Effector CD4-positive, alpha-beta T cell (primary cell): ENCODE results near the gene PADI4.
"Not testable (repeated sequence)": the region's sequence is repeated elsewhere in the genome, so short reads cannot be mapped to it uniquely, and the experiment has no call there.

ENCODE experiments used
- DNase-seq: peaks from one replicate; pipeline ENCODE4 v3.0.0-alpha.2; 2020

PADI4 gene

DNA sequence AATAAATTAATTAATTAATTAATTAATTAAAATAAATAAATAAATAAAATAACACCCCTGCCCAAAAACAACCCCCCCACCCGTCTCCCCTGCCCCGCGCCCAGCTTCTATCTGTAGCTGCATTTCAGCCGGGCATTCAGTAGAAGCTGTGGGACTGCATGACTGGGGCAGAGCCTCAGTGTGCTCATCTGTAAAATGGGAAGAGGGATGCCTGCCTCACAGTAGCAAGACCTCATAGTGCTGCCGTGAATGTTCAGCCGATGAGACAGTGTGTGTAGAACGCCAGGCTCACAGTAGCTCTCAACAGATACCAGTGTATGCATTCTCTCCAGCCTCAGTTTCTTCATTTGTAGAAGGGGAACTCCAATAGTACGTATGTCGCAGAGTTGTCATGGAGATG lies 8.7 kb downstream of the PADI4 start:
- no peak for DNase-seq

DNA sequence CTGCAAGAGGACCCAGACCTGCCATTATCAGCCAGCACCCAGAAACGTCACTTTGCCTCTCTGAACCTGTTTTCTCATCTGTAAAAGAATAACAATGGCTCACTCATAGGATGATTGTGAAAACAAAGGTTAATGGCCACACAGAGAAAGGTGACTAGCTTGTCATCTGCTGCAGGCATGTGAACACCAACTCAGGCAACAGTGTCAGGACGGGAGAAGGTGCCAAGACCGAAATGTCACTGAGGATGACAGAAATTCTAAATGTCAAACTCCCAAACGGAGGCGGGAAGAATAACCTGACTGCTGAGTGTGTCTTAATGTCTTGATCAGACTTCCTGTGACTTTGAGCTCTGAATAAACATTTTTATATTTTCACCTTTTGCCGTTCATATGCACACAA lies 10.3 kb downstream of the PADI4 start:
- no peak for DNase-seq

DNA sequence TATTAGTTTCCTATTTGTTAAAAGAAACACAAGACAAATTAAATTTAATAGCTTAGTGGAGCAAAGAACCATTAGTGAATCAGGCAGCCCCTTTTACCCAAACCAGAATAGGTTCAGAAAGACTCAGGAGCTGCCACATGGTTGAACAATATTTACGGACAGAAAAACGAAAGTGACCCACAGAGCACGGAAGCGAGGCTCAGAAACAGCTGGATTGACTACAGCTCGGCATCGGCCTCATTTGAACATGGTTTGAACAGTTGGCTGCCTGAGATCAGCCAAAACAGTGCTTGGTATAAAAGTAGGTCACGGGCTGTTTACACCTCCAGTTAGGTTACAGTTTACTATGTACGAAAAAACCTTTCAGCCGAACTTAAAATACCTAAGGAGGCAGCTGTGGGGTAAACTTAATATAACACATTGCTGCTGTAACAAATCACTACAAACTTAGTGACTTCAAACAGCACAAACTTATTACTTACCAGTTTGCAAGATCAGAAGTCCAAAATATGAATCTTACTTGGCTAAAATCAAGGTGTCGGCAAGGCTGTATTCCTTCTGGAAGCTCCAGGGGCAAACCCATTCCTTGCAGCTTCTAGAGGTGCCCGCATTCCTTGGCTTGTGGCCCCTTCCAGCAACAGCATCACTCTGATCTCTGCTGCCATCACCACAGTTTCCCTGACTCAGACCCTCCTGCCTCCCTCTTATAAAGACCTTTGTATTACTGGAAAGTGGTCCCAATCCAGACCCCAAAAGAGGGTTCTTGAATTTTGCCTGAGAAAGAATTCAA lies 11.8 kb downstream of the PADI4 start:
- DNase-seq: no peak

DNA sequence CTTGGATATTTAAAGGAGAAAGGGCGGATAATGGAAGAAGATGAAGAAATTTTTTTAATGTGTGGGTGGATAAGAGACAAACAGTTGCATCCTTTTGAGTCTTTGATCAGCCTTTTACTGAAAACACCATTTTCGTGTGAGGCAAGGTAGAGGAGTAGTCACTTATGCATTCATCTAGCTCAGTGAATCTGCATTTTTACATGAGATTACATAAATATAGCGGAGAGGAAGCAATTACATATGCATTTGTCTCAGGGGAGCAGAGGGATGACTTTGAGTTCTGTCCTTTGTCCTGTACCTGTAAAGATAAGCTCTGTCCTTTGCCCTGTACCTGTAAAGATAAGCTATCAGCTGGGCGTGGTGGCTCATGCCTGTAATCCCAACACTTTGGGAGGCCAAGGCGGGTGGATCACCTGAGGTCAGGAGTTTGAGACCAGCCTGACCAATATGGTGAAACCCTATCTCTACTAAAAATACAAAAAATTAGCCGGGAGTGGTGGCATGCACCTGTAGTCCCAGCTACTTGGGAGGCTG lies 13.9 kb downstream of the PADI4 start:
- DNase-seq: not testable (repeated sequence)

DNA sequence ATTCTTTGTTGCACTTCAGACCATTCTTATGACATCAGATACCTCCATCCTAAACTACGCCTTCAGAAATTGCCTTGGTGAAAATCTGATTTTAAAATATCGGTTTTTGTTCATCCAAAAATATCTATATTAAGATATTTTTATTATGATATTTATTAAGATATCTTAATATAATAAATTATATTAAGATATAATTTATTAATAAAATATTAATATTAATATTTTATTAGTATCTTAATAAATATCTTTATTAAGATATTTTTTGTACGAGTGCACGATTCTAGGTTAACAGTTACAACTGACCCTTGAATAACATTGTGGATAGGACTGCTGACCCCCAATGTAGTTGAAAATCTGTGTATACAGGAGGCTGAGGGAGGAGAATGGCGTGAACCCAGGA lies 20.9 kb downstream of the PADI4 start:
- no peak for DNase-seq

DNA sequence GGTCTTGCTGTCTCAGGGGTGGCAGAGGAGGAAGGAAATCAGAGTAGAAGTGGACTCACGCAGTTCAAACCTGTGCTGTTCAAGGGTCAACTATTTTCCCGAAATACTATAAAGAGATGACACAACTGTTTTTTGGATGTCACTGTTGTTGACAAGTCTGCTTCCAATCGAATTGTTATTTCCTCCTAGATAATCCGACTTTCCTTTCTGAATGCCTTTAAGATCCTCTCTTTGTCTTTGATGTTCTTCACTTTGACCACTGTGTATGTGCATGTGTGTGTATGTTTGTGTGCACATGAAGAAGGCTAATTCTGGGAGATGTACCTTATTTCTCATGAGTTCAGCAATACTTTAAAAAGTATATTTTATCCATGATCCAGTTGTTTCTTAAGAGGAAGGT lies 21.6 kb downstream of the PADI4 start:
- no peak for DNase-seq

DNA sequence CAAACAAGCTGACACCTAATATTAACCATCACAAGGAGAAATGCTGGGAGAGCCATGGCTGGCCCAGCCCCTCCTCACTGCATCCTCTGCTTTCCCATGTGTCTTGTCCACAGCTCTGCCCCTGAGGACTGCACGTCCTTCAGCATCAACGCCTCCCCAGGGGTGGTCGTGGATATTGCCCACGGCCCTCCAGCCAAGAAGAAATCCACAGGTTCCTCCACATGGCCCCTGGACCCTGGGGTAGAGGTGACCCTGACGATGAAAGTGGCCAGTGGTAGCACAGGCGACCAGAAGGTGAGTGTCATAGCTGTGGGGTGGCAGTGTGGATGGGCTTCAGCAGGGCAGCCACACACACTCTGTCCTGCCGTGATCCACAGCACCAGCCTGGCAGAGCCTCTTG lies 22.9 kb downstream of the PADI4 start:
- DNase-seq: no peak

DNA sequence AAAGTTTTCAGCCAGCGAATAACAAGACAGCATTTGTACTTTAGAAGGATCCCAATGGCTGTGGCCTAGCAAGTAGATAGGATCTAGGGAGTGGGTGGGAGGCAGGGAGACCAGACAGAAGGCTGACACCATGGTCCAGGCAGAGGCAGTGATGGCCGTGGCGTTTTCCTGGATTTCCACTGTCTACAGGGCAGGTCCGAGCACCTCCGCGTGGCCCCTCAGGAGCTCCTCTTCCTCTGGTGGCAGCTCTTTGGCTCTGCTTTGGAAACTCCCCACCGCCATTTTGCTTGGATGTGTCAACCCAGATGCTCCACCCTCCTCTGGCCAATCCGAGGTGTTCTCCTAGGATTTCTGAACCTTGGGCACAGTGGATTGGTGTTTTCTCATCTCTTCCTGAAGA lies 25.1 kb downstream of the PADI4 start:
- no peak for DNase-seq

DNA sequence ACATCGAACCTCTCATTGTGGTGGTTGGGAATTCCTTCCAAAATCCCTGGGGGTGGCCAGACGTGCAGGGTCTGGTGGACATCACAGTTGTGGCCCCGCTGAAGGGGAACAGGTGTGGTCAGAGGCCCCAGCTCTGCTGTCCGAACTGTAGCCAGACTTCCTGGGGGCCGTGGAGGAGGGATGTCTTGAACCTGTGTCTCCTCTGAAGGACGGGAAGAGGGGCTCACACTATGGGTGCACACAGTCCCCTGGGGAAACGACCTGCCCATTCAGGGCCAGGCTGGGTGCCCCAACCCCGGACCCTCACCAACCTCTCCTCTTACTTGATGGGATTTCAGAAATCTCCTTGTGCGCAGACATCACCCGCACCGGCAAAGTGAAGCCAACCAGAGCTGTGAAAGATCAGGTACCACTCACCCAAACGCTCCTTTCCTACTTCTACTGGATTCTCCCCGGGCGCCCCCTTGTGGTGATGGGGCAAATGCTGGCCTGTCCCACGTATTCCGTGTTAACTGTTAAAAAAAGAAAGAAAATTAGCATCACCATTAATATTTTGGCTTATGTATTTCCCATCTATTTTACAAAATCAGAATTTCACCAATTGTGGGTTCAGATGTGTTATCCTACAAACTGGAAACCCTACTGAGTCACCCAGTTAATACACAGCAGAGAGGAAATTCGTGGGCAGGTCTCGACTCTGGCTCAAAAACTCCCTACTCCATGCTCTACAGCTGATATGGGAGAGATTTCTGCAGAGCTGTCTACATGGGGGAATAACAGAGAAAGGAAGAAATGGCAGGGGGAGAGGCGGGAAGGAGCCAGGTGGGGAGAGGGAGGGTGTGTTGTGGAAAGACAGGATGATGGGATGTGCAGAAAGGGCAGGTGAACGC lies 28.1 kb downstream of the PADI4 start:
- peak; percentile 47 for DNase-seq

DNA sequence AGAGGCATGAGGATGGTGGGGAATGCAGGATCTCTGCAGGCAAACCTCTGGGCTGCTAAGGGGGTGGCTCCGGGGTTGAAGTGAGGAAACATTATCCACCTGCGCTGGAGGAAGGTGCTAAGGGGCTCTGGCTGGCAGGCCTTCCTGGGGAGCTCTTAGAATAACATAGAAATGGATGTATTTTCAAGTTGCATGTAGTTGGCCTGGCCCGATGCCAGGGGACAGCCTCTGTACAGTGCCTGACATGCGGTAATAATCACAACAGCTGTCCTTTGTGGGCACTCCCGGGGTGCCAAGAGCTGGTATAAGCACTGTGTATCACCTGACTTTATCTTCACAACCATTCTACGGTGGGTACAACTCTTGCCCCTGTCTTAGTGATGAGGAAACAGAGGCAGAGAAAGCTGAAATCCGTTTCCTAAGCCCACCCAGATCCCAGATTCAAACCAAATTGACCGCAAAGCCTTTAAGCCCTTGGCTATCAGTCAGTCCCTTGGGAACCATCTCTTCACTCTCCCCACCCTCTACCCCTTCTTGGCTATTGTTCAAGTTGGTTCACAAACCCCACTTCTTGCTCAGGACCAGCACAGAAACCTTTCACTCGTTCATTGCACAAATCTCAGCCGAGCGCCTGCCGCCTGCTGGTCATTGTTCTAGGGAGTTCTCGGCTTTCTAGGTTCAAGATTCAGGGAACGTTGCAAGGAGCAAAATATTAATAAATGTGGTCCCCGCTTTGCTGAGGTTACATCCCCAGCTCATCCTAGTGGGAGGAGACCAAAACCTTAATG lies 30.9 kb downstream of the PADI4 start:
- no peak for DNase-seq

DNA sequence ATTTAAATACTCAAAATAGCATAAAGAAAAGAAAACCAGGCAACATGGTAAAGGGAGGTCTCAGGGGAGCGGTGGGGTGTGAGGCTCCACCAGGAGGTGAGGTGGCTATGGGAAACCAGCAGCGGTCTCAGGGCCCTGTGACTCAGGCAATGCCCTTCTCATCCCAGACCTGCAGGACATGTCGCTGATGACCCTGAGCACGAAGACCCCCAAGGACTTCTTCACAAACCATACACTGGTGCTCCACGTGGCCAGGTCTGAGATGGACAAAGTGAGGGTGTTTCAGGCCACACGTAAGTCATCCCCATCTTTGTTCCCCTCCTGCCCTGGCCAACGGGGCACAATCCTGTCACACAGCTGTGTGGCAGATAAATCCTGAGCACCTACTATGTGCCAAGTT lies 31.5 kb downstream of the PADI4 start:
- DNase-seq: no peak

DNA sequence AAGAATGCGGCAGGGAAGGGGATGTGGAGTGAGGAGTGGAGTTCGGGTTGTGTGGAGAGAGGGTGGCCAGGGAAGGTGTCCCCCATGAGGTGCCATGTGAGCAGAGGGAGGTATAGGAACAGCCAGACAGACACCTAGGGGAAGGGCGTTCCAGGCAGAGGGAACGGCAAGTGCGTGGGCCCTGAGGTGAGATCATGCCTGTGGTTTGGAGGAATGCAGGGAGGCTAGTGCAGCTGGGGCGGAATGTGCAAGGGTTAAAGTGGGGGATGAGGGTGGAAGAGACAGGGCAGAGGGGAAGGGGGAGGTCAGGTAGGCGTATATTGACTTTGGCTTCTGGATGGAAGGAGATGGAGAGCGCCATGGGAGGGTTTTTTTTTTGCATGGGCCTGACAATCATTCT lies 32.4 kb downstream of the PADI4 start:
- no peak for DNase-seq

DNA sequence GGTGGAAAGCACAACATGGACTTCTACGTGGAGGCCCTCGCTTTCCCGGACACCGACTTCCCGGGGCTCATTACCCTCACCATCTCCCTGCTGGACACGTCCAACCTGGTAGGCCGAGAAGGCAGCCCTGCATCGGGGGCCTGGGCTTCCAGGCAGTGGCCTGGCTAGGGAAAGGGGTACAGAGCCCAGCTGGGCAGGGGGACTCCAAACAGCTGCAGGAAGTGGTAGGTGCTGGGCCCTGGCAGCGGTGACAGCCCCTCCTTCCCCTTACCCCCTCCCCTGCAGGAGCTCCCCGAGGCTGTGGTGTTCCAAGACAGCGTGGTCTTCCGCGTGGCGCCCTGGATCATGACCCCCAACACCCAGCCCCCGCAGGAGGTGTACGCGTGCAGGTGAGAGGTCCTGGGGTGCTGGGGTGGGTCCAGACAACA lies 34.0 kb downstream of the PADI4 start:
- no peak for DNase-seq

DNA sequence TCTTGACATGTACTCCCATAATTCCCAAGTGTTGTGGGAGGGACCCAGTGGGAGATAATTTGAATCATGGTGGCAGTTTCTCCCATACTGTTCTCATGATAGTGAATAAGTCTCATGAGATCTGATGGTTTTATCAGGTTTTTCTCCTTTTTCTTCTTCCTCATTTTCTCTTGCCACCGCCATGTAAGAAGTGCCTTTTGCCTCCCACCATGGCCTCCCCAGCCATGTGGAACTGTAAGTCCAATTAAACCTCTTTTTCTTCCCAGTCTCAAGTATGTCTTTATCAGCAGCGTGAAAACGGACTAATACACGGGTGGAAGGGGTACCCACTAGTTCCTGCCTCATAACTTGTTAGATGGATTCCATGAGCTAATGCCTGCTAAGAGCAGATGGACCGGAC lies 37.5 kb downstream of the PADI4 start:
- not testable (repeated sequence) for DNase-seq

DNA sequence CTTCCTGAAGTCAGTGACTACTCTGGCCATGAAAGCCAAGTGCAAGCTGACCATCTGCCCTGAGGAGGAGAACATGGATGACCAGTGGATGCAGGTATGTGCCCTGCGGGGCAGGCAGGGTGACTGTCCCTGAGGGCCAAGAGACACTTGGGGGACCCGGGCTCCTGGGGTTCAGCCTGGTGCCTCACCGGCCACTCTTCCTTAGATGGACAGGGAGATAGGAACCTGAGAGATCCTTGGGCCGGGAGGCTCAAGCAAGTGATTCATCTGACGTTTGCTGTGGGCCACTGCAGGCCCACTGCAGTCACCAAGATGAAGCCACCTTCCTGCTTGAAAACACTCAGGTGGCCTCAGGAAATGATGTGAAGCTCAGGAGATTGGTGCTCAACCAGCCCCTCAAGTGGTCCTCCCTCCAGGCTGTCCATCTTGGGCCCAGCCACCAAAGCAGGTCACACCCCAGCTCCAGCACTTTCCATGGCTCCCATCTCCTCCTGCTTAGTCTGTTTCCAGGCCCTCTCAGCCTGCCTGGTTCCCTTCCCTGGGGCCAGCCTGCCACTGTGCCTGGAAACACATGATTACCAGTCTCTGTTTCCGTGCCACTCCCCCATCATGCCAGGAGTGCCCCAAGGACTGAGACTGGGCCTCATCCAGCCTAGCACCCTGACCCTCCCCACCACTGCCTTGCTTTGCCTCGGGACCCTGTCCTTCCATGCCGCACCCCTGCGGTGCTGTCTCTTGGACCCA lies 38.2 kb downstream of the PADI4 start:
- no peak for DNase-seq

DNA sequence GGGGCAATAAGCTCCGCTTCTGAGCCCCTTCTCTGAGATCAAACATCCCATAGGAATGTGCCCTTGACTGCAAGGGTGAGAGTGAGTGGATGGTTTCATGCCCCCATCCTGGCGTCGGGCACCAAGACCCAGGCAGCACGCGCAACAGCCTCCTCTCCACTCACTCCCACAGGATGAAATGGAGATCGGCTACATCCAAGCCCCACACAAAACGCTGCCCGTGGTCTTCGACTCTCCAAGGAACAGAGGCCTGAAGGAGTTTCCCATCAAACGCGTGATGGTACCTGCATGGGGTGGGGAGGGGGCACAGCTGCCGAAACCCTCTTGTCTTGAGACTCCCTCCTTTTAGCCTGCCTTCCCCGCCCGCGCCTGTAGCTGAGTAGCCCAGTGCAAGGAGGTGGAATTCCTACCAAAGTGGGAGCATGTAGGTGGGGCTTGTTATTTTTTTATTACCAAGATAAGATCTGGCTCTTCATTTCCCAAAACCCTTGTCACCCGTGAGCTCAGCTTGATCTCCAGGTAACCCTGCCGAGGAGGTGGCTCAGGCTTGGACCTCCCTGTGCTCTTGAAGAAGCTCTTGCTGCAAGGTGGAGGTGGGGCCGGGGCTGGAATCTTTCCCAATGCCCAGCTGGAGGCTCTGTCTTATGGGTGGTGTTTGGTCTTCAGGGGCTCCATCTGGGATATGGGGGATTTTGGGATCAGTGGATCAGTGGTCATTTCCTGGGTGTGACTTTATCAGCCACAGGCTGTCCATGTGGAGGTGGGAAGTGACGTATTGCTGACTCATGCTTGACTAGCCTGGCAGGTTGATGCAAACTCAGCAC lies 40.0 kb downstream of the PADI4 start:
- no peak for DNase-seq

DNA sequence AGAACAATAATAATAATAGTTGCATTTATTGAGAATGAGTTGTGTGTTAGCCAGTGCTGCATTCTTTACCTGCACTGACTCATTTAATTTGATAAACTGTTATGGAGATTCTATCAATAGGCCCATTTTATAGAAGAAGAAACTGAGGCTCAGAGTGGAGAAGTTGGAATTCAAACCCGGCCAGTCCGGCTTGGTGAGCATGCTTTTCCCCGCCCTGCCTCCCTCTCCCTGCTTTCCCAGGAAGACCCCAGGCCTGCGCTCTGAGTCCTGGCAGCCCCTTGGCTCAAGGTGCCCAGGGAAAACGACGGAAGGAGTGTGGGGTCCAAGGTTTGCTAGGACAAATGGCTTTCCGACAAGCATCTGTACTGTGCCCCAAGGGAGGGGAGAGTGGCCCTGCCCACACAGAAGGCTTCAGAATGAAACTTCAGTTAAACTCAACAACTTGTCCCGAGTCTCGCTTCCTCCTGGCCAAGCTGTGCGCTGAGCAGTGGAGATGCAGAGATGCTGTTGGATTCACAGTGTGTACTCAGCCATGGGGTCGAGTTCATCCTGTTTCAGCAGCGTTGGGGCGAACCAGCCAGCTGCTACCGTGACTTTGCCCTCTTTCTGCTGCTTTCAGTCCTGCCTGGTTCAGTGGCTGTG lies 40.7 kb downstream of the PADI4 start:
- no peak for DNase-seq

DNA sequence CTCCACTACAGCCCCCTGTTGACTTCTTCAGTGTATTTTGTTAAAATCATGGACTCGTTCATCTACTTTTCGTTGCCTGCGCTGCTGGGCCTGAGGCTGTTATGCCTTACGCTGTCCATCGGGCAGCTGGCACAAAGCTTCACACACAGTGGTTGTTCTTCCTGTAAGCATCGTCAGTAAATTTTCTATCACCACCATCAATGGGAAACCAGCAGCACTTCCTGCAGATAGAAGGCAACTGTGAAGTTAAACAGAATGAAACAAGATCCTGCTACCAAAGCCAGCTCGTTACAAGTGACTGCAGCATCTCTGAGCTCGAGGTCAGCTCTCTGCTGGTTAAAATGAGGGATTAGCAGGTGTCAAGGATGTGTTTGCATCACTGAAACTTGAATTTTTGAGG lies 42.1 kb downstream of the PADI4 start:
- DNase-seq: no peak

DNA sequence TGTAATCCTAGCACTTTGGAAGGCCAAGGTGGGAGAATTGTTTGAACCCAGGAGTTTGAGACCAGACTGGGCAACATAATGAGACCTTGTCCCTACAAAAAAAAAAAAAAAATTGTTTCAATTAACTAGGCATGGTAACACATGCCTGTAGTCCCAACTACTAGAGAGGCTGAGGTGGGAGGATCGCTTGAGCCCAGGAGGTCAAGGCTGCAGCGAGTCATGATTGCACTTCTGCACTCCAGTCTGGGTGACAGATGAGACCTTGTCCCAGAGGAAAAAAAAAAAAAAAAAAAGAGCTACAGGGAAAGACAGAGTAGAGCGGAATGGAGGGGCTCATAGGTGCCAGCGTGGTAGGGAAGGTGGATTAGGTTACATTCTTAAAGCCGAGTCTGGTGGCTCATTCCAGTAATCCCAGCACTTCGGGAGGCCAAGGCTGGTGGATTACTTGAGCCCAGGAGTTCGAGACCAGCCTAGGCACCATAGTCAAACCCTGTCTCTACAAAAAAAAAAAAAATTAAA lies 43.0 kb downstream of the PADI4 start:
- no peak for DNase-seq

DNA sequence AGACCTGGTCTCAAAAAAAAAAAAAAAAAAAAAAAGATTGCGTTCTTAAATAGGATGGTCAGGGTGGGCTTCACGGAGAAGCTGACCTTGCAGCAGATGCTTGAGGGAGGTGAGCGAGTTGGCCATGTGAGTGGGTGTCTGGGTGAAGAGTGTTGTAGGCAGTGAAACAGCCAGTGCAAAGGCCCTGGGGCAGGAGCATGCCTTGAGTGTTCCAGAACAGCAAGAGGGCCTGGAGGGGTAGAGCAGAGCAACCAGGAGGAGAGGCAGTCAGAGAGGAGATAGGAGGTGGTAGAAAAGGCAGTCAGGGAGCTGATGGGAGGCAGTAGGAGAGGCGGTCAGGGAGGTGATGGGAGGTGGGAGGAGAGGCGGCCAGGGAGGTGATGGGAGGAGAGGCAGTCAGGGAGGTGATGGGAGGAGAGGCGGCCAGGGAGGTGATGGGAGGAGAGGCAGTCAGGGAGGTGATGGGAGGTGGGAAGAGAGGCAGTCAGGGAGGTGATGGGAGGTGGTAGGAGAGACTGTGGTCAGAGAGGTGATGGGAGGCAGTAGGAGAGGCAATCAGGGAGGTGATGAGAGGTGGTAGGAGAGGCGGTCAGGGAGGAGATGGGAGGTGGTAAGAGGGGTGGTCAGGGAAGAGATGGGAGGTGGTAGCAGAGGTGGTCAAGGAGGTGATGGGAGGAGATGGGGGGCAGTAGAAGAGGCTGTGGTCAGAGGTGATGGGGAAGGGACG lies 43.8 kb downstream of the PADI4 start:
- no peak for DNase-seq
